ENCODE measurements around the gene MAEL. TPM values are rescaled to one million over a fixed set of nuclear protein-coding genes. Genes with fewer than 3 reads are reported as not detected.

MAEL gene
- total RNA-seq, 1 experiment from 2014 or later: not detected

DNA sequence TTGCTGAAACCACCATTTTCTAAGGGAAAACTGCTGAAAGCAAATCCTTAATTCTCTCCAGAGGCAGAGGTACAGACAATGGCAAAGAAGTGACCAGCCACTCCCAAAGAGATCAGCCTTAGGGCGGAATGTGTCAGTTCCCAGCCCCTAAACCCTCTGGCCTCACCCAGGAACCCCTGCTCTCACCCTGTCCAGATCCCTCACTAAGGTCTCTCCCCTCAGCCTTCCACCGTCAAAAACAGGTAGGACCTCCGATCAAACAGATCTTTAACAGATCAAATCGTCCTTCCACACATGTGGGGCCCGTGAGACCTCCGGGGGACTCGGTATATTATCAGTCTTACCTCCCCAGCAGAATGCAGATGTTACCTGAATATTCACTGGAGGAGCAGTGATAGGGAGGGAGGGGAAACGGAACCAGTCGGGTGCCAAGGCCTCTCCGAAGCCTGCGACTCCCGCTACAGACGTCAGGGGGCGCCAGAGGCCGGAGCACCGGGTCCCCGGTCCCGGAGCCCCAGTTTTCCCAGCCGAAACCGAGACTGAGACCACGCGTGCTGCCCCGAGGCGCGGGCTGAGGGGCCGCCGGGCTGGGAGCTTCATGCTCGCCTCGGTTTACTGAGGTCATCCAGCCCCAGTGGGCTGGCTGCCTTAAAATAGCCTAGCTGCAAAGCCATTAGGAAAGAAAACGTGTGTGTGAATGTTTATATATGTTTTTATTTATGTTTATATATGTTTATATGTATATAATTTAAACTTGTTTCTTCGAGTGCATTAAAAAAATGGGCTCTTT, 77.4 kb downstream of the MAEL start:
- peak overlapping the region in 1 of 3 experiments; percentile 41; a peak in 1 of 7 replicates for H3K27ac Mint-ChIP-seq
- Histone ChIP-seq H2BK15ac (ENCODE audit: low read depth, low read length) (no peak overlapping the region), H3K27ac (ENCODE audit: insufficient read length, low read depth, low read length) (no peak overlapping the region), H3K79me1 (ENCODE audit: insufficient read depth, low read depth, low read length, poor library complexity, severe bottlenecking) (no peaks in the 10 kb centered on the region), H2BK120ac (ENCODE audit: low read depth, low read length, poor library complexity, severe bottlenecking) (no peak overlapping the region), H3K79me2 (ENCODE audit: insufficient read depth, low read length) (no peaks in the 10 kb centered on the region), H2BK20ac (ENCODE audit: low read depth, low read length, poor library complexity, severe bottlenecking) (no peak overlapping the region), H3K56ac (ENCODE audit: insufficient read length, low read depth, low read length) (no peak overlapping the region), H2BK5ac (ENCODE audit: insufficient read length, low read length) (no peak overlapping the region), H3T11ph (ENCODE audit: low read length) (no peak overlapping the region), H3K4me2 (ENCODE audit: insufficient read depth, insufficient read length, low read length) (peak overlapping the region; percentile 60), H3K23me2 (ENCODE audit: insufficient read length, low read depth, low read length, poor library complexity, severe bottlenecking) (peaks cover 3% of the 10 kb centered on the region), H3K18ac (ENCODE audit: insufficient read length, low read depth, low read length) (peak overlapping the region; percentile 42), H3K4ac (ENCODE audit: low read depth, low read length) (no peak overlapping the region), H3K14ac (ENCODE audit: insufficient read depth, low read length) (no peak overlapping the region), H3K27me3 (ENCODE audit: insufficient read depth, low read length) (no peaks in the 10 kb centered on the region), H3K9ac (ENCODE audit: extremely low read depth, insufficient read length, low read length) (no peak overlapping the region), H3K23ac (ENCODE audit: insufficient read length, low read depth, low read length) (no peak overlapping the region), H3K4me1 (ENCODE audit: insufficient read depth, low read length) (no peaks in the 10 kb centered on the region), H4K5ac (ENCODE audit: insufficient read length, low read depth, low read length) (no peak overlapping the region), H3K9me3 (ENCODE audit: control insufficient read depth, low read depth, low read length) (no peaks in the 10 kb centered on the region), H4K8ac (replicated peaks; ENCODE audit: insufficient read length, low read depth, low read length) (no peak overlapping the region), H2AFZ (ENCODE audit: low read length) (peak overlapping the region; percentile 58), H2BK12ac (ENCODE audit: insufficient read length, low read depth, low read length) (no peak overlapping the region), H2AK5ac (ENCODE audit: insufficient read length, low read length) (no peak overlapping the region), H4K20me1 (ENCODE audit: control insufficient read depth, insufficient read depth, insufficient read length) (no peaks in the 10 kb centered on the region), H4K91ac (ENCODE audit: insufficient read length, low read depth, low read length) (no peak overlapping the region)
- H3K4me1 Mint-ChIP-seq: peaks cover 6 to 15% of the 10 kb centered on the region in 2 experiments
- no peaks in the 10 kb centered on the region; the same call in none of the 2 replicates for H3K27me3 Mint-ChIP-seq (ENCODE audit: low read depth)
- no CpG with 5 or more reads among the region's 31 CpGs for WGBS (ENCODE audit: extremely low coverage, insufficient read length, low lambda C conversion rate)
- H3K4me3 Mint-ChIP-seq: peak overlapping the region; percentile 25 to 67; a peak in 4 of 5 replicates
- H3K36me3 Mint-ChIP-seq (ENCODE audit: insufficient read depth in 1 of 3, low read depth in 3 of 3): no peaks in the 10 kb centered on the region
- peak; percentile 99 for TF ChIP-seq CTCF (conservative IDR thresholded peaks at IDR 0.05)
- DNase-seq: peak; percentile 82
- no peaks in the 10 kb centered on the region for H3K9me3 Mint-ChIP-seq

Data from H9 (cell line).